Measurements from ENCODE around the gene TLE4.

Gene TLE4

DNA sequence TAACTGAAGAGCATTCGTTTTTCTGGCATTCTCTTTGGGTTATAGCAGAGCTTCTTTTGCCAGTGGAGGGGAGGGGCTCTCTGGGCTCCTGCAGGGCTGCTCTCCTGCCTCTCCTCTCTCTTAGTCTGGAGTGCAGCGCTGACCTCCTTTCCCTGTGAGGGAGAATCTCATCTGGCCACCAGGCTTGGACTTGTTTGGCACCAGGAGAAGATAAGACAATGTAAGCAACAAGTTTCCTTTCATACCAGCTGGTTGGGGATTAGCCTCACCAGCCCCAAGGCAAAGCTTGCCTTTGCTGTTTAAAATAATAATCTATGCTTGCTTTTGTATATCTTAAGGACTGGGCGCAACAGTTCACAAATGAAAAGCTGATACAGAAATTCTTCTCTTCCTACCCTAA, 196.4 kb downstream of the TLE4 start:
- Mint-ChIP-seq H3K4me3 (no peak overlapping the region), H3K27me3 (ENCODE audit: low read depth, poor library complexity) (peaks cover 10% of the 10 kb centered on the region), H3K4me1 (peaks cover 16% of the 10 kb centered on the region), H3K27ac (no peak overlapping the region), H3K9me3 (no peaks in the 10 kb centered on the region), H3K36me3 (ENCODE audit: low read depth) (no peaks in the 10 kb centered on the region)
- TF ChIP-seq, protein P1, sequence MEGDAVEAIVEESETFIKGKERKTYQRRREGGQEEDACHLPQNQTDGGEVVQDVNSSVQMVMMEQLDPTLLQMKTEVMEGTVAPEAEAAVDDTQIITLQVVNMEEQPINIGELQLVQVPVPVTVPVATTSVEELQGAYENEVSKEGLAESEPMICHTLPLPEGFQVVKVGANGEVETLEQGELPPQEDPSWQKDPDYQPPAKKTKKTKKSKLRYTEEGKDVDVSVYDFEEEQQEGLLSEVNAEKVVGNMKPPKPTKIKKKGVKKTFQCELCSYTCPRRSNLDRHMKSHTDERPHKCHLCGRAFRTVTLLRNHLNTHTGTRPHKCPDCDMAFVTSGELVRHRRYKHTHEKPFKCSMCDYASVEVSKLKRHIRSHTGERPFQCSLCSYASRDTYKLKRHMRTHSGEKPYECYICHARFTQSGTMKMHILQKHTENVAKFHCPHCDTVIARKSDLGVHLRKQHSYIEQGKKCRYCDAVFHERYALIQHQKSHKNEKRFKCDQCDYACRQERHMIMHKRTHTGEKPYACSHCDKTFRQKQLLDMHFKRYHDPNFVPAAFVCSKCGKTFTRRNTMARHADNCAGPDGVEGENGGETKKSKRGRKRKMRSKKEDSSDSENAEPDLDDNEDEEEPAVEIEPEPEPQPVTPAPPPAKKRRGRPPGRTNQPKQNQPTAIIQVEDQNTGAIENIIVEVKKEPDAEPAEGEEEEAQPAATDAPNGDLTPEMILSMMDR (IDR thresholded peaks at IDR 0.05): no peak
- no peak for DNase-seq

GRCh38 chr9:79769476-79770275, 197.9 kb downstream of the TLE4 start:
- H3K27me3 Mint-ChIP-seq (ENCODE audit: low read depth, poor library complexity): peaks cover 6% of the 10 kb centered on the region
- peaks cover 16% of the 10 kb centered on the region for H3K4me1 Mint-ChIP-seq
- no peak overlapping the region for H3K4me3 Mint-ChIP-seq
- H3K36me3 Mint-ChIP-seq (ENCODE audit: low read depth): no peaks in the 10 kb centered on the region
- no peaks in the 10 kb centered on the region for H3K9me3 Mint-ChIP-seq
- H3K27ac Mint-ChIP-seq: no peak overlapping the region
- DNase-seq: no peak
- TF ChIP-seq, protein P1 (IDR thresholded peaks at IDR 0.05): no peak

DNA sequence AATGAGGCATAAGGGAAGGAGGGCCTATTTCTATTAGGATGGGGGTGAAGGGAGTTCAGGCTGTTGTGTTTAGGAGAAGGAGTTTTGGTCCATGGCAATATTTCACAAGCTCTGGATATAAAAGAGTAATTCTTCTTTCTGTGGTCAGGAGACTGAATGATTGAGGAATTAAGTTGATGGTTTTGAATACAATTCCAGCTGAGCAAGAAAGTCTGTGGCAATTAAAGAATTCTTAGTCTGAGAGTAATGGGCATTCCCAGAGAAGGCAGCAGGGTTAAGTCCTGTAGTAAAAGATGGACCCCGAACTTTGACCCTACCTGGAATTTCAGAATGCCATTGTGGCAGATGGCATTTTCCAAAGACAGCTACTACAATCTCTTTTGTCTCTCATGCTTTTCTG, 202.6 kb downstream of the TLE4 start:
- no peaks in the 10 kb centered on the region for H3K9me3 Mint-ChIP-seq
- TF ChIP-seq, protein P1 (IDR thresholded peaks at IDR 0.05): no peak
- H3K4me3 Mint-ChIP-seq: no peak overlapping the region
- no peak overlapping the region for H3K27ac Mint-ChIP-seq
- H3K4me1 Mint-ChIP-seq: no peaks in the 10 kb centered on the region
- no peak for DNase-seq
- peaks cover 10% of the 10 kb centered on the region for H3K27me3 Mint-ChIP-seq (ENCODE audit: low read depth, poor library complexity)
- H3K36me3 Mint-ChIP-seq (ENCODE audit: low read depth): no peaks in the 10 kb centered on the region

All from nephron progenitor cell (in vitro differentiated cells).